Measurements from ENCODE around the gene IKZF5.

The IKZF5 gene

DNA sequence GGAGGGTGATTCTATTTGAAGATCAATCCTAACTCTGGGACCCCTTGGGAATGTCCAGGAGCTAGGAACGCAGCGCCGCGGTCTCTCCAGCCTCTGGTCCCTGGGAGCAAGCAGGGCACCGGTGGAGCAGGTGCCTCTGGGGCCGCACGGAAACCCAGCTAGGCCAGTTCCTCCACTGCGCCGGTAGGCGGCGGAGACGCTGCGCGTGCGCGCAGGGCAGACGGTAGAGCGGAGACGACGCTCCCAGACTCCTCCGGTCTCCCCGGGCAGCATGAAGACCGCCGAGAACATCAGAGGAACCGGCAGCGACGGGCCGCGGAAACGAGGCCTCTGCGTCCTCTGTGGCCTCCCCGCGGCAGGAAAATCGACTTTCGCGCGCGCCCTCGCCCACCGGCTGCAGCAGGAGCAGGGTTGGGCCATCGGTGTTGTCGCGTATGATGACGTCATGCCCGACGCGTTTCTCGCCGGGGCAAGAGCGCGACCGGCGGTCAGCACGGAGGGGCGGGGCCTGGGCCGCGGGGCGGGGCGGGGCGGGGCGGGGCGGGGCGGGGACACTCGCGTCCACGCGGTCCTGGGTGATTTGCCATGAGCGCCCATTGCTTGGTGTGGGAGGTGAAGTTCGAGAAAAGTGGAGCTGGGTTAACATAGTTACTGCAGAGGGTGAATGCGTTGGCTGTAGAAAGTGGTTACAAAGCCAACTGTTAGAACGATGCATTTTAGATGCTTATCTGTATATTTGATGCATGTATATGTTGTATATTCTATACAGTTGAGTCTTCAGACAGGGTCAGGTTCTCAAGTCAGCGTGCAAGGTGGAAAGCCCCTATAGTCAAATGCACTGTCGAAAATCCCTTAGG lies 28.2 kb downstream of the IKZF5 start, which contains the start of gene PSTK:
Gene PSTK (plus strand): TSS at position 193 of the 857 bp plus-strand sequence. CDS start 79 bp downstream, at position 272.
- peak; percentile 82 for DNase-seq (ENCODE audit: low spot score)

DNA sequence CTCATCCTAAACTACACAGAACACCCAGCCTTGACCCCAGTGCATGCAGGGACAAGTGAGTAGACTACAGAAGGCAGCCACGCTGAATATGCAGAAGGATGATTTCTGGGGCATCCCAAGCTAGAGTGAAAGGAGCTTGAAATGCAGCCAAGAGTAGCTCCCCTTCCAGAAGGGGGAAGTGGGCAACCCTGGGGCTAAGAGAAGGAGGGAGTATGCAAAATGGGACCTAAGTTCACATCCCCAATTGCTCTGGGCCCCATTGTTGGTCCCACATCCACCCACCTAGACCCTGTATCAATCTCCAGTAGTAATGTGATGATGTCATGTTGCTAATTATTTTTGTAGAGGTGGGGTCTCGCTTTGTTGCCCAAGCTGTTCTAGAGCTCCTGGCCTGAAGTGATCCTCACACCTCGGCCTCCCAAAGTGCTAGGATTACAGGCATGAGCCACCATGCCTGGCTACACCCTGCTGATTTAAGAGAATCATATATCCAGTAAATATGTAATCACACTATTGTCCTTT lies 34.0 kb downstream of the IKZF5 start:
- no peak for DNase-seq (ENCODE audit: low spot score)

DNA sequence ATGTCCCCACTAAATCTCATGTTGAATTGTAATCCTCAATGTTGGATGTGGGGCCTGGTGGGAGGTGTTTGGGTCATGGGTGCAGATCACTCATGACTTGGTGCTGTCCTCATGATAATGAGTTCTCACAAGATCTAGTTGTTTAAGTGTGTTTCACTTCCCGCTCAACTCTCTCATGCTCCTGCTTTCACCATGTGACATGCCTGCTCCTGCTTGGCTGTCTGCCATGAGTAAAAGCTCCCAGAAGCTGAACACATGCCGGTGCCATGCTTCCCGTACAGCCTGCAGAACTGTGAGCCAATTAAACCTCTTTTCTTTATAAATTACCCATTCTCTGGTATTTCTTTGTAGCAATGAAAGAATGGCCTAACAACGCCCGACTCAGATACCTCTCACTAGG lies 34.6 kb downstream of the IKZF5 start:
- DNase-seq (ENCODE audit: low spot score) = no peak

DNA sequence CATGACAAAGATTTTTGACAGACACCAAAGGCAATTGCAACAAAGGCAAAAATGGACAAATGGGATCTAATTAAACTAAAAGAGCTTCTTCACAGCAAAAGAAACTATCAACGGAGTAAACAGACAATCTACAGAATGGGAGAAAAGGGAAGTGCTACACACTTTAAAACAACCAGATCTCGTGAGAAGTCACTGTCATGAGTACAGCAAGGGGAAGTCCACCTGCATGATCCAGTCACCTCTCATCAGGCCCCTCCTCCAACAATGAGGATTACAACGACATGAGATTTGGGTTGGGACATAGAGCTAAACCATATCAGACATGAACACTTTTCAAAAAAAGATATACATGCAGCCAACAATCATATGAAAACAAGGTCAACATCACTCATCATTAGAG lies 39.9 kb downstream of the IKZF5 start:
- no peak for DNase-seq (ENCODE audit: low spot score)

DNA sequence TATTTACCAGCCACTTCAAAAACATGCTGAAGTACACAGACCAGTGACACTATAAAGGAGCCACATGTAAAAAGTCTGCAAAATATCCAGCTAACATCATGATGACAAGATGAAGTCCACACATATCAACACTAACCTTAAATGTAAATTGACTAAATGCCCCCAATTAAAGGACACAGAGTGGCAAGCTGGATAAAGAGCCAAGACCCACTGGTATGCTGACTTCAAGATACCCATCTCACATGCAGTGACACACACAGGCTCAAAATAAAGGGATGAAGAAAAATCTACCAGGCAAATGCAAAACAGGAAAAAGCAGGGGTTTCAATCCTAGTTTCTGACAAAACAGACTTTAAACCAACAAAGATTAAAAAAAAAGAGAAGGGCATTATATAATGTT lies 41.7 kb downstream of the IKZF5 start:
- DNase-seq (ENCODE audit: low spot score) = no peak

DNA sequence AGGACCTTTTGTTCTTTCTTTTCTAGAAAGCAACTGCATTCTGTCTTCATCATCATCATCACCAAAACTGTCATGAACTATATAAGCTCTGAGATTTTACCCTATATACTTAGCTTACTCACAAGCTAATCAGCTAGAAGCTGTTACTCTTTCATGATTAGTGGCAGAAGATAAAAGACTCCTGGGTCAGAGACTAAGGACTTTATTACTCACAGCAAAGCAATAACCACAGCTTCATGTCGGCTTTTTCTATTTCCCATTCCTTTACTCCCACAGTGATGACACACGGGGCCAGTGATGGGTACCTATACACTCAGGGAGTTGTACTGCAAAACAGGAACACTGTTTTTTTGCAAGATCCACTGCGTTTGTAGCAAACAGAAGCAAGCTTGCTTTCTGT lies 46.2 kb downstream of the IKZF5 start:
- DNase-seq (ENCODE audit: low spot score) = no peak

DNA sequence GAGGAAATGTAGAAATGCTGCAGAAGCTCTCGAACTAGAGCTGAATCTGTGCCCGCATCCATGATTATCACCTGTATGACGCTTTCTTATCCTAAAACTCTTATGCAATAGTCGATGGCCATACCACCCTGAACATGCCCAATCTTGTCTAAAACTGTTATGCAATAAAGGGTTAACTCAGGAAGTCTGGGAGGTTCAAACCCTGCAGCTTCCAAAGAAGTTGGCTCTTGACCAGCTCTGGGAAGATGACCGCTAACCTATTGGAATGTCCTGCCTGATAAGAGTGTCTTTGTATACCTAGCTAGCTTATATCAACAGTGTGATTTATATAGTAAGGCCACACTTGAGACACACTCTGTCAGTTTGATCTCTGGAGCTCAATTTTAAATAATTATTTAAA lies 51.1 kb downstream of the IKZF5 start:
- no peak for DNase-seq (ENCODE audit: low spot score)

DNA sequence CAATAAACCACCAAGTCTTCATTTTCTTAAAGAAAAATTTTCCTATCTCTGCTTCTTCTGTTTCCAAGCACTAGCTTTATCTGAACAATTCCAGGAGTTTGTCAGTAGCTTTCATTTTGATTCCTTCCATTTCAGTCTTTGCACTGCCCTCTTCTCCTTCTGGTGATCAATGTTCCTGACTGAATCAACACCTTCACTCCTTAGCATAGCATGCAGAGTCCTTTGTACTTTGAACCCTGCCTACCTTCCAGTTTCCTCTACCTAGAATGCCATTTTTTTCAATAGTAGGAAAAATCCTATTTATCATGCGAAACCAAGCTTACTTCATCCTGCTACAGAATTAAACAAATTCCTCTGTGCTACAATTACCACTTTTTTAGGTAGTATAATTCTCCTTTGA lies 52.7 kb downstream of the IKZF5 start:
- DNase-seq (ENCODE audit: low spot score) = no peak

DNA sequence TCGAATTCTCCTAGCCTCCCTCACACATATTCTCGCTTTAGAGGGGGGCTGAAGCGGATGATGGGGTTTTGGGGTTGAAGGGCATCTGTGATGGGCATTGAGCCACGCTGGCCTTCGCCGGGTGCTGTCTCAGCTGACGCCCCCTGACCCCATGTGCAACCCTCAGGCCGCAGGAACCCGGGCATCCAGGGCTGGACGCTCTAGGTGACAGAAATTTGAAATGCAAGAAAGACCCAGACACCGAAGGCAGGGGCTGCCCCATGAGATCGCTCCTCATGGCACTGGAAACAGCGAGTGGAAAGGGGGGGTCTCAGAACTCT lies 53.9 kb downstream of the IKZF5 start:
- DNase-seq (ENCODE audit: low spot score) = no peak

DNA sequence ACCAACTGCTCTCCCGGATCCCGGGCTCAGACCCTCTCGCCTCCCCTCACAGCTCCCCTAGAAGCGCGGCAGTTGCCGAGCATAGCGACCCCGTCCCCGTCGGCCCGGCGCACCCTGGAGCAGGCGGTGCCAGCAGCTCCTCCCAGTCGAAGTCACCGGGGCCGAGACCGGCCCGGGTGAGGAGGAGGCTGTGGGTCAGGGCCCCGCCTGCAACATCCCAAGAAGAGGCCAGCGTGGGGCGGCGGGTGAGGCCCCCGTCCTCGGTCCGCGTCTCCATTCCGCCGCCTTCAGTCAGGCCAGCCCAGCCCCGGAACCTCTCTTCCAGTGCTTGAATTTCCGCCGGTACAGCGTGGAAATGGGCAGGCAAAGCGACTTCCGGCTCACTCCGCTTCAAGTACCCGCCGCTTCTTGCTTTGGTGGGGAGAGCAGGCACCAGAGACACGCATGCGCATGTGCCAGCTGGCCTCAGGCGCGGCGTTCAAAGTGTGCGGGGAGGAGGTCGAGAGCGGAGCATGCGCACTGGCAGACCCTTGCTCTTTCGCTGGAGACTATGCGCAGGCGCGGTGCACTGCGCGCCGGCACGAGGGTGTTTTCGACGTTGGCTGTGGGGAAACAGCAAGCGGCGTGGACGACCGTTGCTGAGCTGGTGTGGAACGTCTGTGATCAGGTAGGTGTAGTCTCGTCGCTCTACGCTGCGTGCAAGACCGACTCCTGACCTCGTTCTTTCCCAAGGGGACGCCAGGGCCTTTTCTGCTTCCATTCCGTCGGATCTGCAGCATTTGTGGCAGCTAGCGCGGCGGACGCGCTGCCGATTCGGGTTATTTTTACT lies 54.5 kb downstream of the IKZF5 start, which contains the start of gene C10orf88:
Gene C10orf88 (minus strand): TSS at position 326 of the 829 bp plus-strand sequence. CDS start 49 bp downstream, at position 277.
- peak; percentile 96 for DNase-seq (ENCODE audit: low spot score)

DNA sequence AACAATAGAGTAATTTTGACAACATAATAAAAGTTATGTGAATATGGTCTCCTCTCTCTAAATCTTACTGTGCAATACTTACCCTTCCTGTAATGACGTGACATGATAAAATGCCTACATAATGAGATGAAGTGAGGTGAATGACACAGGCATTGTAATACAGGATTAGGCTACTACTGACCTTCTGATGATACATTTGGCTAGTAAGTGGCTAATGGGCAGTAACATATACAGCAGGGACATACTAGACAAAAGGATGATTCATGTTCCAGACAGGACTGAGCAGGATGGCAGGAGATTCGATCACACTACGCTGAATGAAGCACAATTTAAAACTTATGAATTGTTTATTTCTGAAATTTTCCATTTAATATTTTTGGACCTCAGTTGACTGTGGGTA lies 59.3 kb downstream of the IKZF5 start:
- no peak for DNase-seq (ENCODE audit: low spot score)
